ENCODE data around the gene LMOD3. TPM values are rescaled to one million over a fixed set of nuclear protein-coding genes. Genes with fewer than 3 reads are reported as not detected.

LMOD3 gene
- total RNA-seq, 4 donors from 2014 or later = 31.0 to 194 (median 113) TPM

DNA sequence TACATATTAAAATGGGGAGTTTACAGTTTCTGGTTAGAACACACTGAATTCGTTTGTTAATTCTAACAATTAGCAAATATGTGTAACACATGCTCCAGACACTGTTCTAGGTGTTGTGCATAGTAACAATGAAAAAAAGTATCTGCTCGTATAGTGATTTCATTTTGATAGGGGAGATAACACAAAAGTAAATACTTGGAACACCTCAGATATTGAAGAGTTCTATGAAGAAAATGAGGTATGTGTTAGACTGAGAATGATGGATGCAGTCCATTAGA, 63.5 kb downstream of the LMOD3 start:
- no peaks in the 10 kb centered on the region for H3K4me1 ChIP-seq
- no peak overlapping the region for H3K4me3 ChIP-seq
- H3K27me3 ChIP-seq = no peaks in the 10 kb centered on the region
- in situ Hi-C loops (cut with MboI; ENCODE audit: low sequenced_read_pairs in 4 of 4) (no loop called here), intact Hi-C loops (cut with DNase I; ENCODE audit: low total_unique reads) (no loop called here)
- TF ChIP-seq POLR2A (IDR thresholded peaks at IDR 0.05) = no peak
- TF ChIP-seq, protein P1, sequence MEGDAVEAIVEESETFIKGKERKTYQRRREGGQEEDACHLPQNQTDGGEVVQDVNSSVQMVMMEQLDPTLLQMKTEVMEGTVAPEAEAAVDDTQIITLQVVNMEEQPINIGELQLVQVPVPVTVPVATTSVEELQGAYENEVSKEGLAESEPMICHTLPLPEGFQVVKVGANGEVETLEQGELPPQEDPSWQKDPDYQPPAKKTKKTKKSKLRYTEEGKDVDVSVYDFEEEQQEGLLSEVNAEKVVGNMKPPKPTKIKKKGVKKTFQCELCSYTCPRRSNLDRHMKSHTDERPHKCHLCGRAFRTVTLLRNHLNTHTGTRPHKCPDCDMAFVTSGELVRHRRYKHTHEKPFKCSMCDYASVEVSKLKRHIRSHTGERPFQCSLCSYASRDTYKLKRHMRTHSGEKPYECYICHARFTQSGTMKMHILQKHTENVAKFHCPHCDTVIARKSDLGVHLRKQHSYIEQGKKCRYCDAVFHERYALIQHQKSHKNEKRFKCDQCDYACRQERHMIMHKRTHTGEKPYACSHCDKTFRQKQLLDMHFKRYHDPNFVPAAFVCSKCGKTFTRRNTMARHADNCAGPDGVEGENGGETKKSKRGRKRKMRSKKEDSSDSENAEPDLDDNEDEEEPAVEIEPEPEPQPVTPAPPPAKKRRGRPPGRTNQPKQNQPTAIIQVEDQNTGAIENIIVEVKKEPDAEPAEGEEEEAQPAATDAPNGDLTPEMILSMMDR (IDR thresholded peaks at IDR 0.05 in 4 of 5, conservative IDR thresholded peaks at IDR 0.05 in 1 of 5) = no peak
- peaks cover 0 to 80% of the 10 kb centered on the region in 2 donors for H3K36me3 ChIP-seq
- H3K27ac ChIP-seq = no peak overlapping the region
- ATAC-seq (no peak), DNase-seq (no peak)
- H3K9me3 ChIP-seq = no peaks in the 10 kb centered on the region

DNA sequence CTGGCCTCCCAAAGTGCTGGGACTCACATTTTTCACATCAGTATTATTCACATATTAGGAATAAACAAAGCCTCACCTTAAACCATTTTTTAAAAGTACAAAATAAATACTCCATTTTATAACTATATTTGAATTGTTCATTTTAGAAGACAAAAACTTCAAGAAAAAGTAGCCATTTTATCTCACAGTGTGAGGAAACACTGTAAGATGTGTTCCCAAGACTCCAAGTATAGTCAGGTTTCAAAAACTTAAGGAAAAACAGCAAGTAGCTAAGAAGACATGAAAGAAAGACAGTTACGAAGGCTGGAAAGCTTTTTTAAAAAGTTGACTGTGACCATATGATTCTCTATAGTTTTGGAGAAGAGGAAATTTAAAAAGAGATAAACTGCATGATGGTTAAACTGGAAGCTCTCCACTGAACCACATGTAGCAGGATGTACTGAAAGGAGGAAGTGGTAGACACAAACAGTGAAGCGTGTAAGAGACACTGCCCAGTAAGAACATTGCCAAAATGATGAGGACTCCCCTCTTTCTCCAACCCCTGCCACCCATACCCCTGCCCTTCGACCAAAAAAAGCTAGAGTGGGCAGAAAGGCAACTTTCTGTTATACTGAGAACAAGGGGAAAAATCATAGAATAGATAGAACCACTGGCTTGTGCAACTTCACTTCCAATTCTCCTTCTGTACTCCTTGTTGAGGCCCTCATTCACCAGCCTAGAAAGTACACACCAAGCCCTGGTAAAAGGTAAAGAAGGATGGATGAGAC, 64.0 kb downstream of the LMOD3 start:
- Histone ChIP-seq H3K9me3 (no peaks in the 10 kb centered on the region), H3K27me3 (no peaks in the 10 kb centered on the region), H3K36me3 (peaks cover 0 to 78% of the 10 kb centered on the region in 2 donors), H3K27ac (no peak overlapping the region), H3K4me3 (no peak overlapping the region), H3K4me1 (no peaks in the 10 kb centered on the region)
- intact Hi-C loops (cut with DNase I; ENCODE audit: low total_unique reads) = no loop called here
- DNase-seq (no peak), ATAC-seq (no peak)
- in situ Hi-C loops (cut with MboI; ENCODE audit: low sequenced_read_pairs in 4 of 4) = no loop called here
- TF ChIP-seq, protein P1 (IDR thresholded peaks at IDR 0.05 in 4 of 5, conservative IDR thresholded peaks at IDR 0.05 in 1 of 5) = no peak
- TF ChIP-seq POLR2A (IDR thresholded peaks at IDR 0.05) = no peak

Other genes with a start within 250 kb of the LMOD3 start
- under 1 TPM in 1 of 4 donors, not detected in 3; 0.39 TPM for gene TAFA4, start 190.0 kb downstream of the LMOD3 start, total RNA-seq
- 10 to 100 TPM; 13.3 to 25.2 (median 20.1) TPM for gene EOGT, start 108.9 kb downstream of the LMOD3 start, total RNA-seq
- 10 to 100 TPM; 27.0 to 49.6 (median 33.5) TPM for gene TMF1, start 70.3 kb downstream of the LMOD3 start, total RNA-seq
- 10 to 100 TPM; 29.3 to 42.2 (median 36.0) TPM for gene UBA3, start 42.2 kb downstream of the LMOD3 start, total RNA-seq
- gene ARL6IP5, start 37.7 kb downstream of the LMOD3 start, total RNA-seq = 100 to 1,000 TPM; 108 to 181 (median 145) TPM